ENCODE measurements around the gene EXOSC3.
"Not testable (repeated sequence)": the region's sequence is repeated elsewhere in the genome, so short reads cannot be mapped to it uniquely, and the experiment has no call there.

Gene EXOSC3

DNA sequence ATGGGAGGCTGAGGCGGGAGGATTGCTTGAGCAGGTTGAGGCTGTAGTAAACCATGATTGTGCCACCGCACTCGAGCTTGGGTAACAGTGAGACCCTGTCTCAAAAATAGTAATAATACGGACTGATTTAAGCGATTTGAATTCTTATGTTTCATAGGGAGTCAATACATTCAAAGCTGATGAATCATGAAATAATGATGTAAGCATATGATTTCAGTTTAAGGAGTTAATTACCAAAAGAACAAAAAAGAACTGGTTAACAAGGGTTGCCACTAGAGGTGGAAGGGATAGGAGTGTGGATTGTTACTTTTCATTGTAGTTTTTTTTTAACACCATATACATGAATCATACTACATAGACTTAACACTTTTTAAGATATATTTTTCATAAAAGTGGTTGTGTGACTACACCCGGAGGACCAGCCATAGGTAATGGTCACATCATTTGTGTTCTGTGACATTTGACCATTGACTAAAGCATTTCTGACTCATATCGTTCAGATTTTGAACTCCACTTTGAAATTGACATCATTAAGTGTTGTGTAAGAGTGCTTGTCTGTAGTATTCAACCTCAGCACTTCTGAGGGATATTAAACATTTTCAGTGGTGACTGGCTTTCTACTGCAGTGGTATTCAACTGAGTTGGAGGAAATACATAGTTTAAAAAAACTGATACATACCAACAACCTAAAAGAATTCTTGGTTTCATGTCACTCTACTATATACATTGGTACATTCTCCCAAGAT lies 24.3 kb downstream of the EXOSC3 start:
- DNase-seq (ENCODE audit: low read depth): peak; percentile 37
- no peak overlapping the region for H3K4me3 ChIP-seq (ENCODE audit: control insufficient read depth, low read depth, low read length)
- TF ChIP-seq, protein P1, sequence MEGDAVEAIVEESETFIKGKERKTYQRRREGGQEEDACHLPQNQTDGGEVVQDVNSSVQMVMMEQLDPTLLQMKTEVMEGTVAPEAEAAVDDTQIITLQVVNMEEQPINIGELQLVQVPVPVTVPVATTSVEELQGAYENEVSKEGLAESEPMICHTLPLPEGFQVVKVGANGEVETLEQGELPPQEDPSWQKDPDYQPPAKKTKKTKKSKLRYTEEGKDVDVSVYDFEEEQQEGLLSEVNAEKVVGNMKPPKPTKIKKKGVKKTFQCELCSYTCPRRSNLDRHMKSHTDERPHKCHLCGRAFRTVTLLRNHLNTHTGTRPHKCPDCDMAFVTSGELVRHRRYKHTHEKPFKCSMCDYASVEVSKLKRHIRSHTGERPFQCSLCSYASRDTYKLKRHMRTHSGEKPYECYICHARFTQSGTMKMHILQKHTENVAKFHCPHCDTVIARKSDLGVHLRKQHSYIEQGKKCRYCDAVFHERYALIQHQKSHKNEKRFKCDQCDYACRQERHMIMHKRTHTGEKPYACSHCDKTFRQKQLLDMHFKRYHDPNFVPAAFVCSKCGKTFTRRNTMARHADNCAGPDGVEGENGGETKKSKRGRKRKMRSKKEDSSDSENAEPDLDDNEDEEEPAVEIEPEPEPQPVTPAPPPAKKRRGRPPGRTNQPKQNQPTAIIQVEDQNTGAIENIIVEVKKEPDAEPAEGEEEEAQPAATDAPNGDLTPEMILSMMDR (IDR thresholded peaks at IDR 0.05; ENCODE audit: control insufficient read depth, insufficient read depth, low read depth, low read length, missing control alignments): no peak

- DNase-seq (ENCODE audit: low read depth): no peak
- H3K4me3 ChIP-seq (ENCODE audit: control insufficient read depth, low read depth, low read length): no peak overlapping the region
- TF ChIP-seq, protein P1 (IDR thresholded peaks at IDR 0.05; ENCODE audit: control insufficient read depth, insufficient read depth, low read depth, low read length, missing control alignments): no peak
Observed at GRCh38 chr9:37758747-37759146, 26.1 kb downstream of the EXOSC3 start.

- H3K4me3 ChIP-seq (ENCODE audit: control insufficient read depth, low read depth, low read length): peak within 1 kb of the TSS; percentile 92
- no peak for DNase-seq (ENCODE audit: low read depth)
- TF ChIP-seq, protein P1 (IDR thresholded peaks at IDR 0.05; ENCODE audit: control insufficient read depth, insufficient read depth, low read depth, low read length, missing control alignments): no peak
Observed at GRCh38 chr9:37753489-37754190, 31.2 kb downstream of the EXOSC3 start, which contains the start of gene TRMT10B. Gene TRMT10B, plus strand, starts transcription at chr9:37753805. Its CDS starts 8,127 bp downstream, at chr9:37761932.

DNA sequence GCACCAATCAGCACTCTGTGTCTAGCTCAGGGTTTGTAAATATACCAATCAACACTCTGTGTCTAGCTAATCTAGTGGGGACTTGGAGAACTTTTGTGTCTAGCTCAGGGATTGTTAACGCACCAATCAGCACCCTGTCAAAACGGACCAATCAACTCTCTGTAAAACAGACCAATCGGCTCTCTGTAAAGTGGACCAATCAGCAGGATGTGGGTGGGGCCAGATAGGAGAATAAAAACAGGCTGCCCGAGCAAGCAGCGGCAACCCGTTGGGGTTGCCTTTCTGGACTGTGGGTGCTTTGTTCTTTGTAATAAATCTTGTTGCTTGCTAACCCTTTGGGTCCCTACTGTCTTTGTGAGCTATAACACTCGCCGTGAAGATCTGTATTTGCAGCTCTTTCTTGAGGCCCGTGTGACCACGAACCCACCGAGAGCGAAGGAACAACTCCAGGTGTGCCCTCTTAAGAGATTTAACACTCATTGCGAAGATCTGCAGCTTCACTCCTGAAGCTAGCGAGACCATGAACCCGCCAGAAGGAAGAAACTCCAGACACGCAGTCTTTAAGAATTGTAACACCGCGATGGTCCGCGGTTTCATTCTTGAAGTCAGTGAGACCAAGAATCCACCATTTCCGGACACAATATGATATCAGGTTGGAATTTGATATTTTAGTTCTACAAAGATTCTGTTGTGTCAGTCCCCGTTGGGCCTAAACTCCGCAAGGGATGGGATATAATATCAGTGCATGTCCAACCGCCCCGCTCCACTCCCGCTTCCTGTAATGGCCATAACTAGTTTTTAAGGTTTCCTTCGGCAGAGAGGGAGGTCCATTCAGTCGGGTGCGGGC lies 32.0 kb downstream of the EXOSC3 start:
- TF ChIP-seq, protein P1 (IDR thresholded peaks at IDR 0.05; ENCODE audit: control insufficient read depth, insufficient read depth, low read depth, low read length, missing control alignments): no peak

DNA sequence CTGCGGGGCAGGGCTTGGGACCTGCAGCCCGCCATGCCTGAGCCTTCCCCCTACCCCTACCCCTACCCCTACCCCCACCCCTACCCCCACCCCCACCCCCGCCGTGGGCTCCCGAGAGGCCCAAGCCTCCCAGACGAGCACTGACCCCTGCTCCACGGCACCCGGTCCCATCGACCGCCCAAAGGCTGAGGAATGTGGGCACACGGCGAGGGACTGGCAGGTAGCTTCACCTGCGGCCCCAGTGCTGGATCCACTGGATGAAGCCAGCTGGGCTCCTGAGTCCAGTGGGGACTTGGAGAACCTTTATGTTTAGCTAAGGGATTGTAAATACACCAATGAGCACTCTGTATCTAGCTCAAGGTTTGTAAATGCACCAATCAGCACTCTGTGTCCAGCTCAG lies 32.8 kb downstream of the EXOSC3 start:
- not testable (repeated sequence) for DNase-seq (ENCODE audit: low read depth); H3K4me3 ChIP-seq (ENCODE audit: control insufficient read depth, low read depth, low read length)

More for the DNA sequence above, 32.0 kb downstream of the EXOSC3 start:
- peak overlapping the region; percentile 92 for H3K4me3 ChIP-seq (ENCODE audit: control insufficient read depth, low read depth, low read length)
- DNase-seq (ENCODE audit: low read depth): no peak

GRCh38 chr9:37751704-37752103 lies 33.2 kb downstream of the EXOSC3 start:
- H3K4me3 ChIP-seq (ENCODE audit: control insufficient read depth, low read depth, low read length); DNase-seq (ENCODE audit: low read depth): not testable (repeated sequence)

GRCh38 chr9:37751186-37751585 lies 33.7 kb downstream of the EXOSC3 start:
- TF ChIP-seq, protein P1 (IDR thresholded peaks at IDR 0.05; ENCODE audit: control insufficient read depth, insufficient read depth, low read depth, low read length, missing control alignments): no peak
- H3K4me3 ChIP-seq (ENCODE audit: control insufficient read depth, low read depth, low read length): no peak overlapping the region
- no peak for DNase-seq (ENCODE audit: low read depth)
